CD4-positive, alpha-beta T cell (primary cell): ENCODE data around the gene ACOD1. TPM values are rescaled to one million over a fixed set of nuclear protein-coding genes. Genes with fewer than 3 reads are reported as not detected.

Experiments used
- ATAC-seq: fragments of 200-7000 bp; cut with Tn5 transposase; one replicate; pipeline ENCODE4 v1.10.0; 2022; ENCODE audit warnings: mild to moderate bottlenecking; ENCODE audit not compliant: poor library complexity
- CTCF ChIA-PET: fragments of 350-600 bp; sonication (Branson Sonifier 250); formaldehyde crosslinking; loops from one replicate; lab custom pipeline; 2021; ENCODE audit warnings: antibody characterized with exemption, inconsistent platforms; lab: Charles Lee
- POLR2A ChIA-PET: fragments of 350-600 bp; sonication (Branson Sonifier 250); formaldehyde crosslinking; loops from one replicate; lab custom pipeline; 2021; ENCODE audit warnings: antibody characterized with exemption, inconsistent platforms; lab: Charles Lee
- DNase-seq, 14 experiments: peaks; one replicate each; pipeline ENCODE4 v3.0.0-alpha.2; 2013 to 2020; ENCODE audit warnings: mixed read lengths in 2 of 14
- H3K27ac ChIP-seq, 2 donors: one replicate each; pipeline versions ENCODE4 v1.5.1 to v1.7.0; 2013; ENCODE audit warnings: low read length in 2 of 2, low read depth in 1 of 2, mild to moderate bottlenecking in 1 of 2
- H3K27me3 ChIP-seq, 2 experiments: 1 replicate in 1 of 2; 2 replicates in 1 of 2; pipeline versions ENCODE4 v1.6.1 to v1.7.0; 2013; ENCODE audit warnings: low read length in 2 of 2, control low read depth in 1 of 2, mild to moderate bottlenecking in 1 of 2, moderate library complexity in 1 of 2; ENCODE audit not compliant: insufficient read depth in 2 of 2, control insufficient read depth in 1 of 2
- H3K36me3 ChIP-seq: one replicate; pipeline ENCODE4 v1.6.1; 2013; ENCODE audit warnings: low read length, control low read depth; ENCODE audit not compliant: insufficient read depth
- H3K4me1 ChIP-seq: one replicate; pipeline ENCODE4 v1.6.1; 2013; ENCODE audit warnings: low read length, control low read depth; ENCODE audit not compliant: insufficient read depth
- H3K4me3 ChIP-seq: one replicate; pipeline ENCODE4 v1.5.1; 2013; ENCODE audit warnings: mild to moderate bottlenecking, low read length, moderate library complexity
- H3K9me3 ChIP-seq, 2 experiments: 1 replicate in 1 of 2; 2 replicates in 1 of 2; pipeline versions ENCODE4 v1.6.1 to v1.7.0; 2013; ENCODE audit warnings: low read length in 2 of 2, mild to moderate bottlenecking in 2 of 2, control low read depth in 1 of 2, moderate library complexity in 1 of 2; ENCODE audit not compliant: control insufficient read depth in 1 of 2, insufficient read depth in 1 of 2
- H3K27ac Mint-ChIP-seq: one replicate; pipeline ENCODE4 v1.8.0; 2020; ENCODE audit warnings: mixed read lengths
- H3K27me3 Mint-ChIP-seq: one replicate; pipeline ENCODE4 v1.8.0; 2021; ENCODE audit warnings: mixed read lengths
- H3K36me3 Mint-ChIP-seq: one replicate; pipeline ENCODE4 v1.8.0; 2021; ENCODE audit warnings: low read depth, mixed read lengths
- H3K4me1 Mint-ChIP-seq: one replicate; pipeline ENCODE4 v1.8.0; 2021; ENCODE audit warnings: low read depth, mixed read lengths
- H3K4me3 Mint-ChIP-seq: one replicate; pipeline ENCODE4 v1.8.0; 2020; ENCODE audit warnings: mild to moderate bottlenecking, mixed read lengths
- H3K9me3 Mint-ChIP-seq: one replicate; pipeline ENCODE4 v1.8.0; 2020; ENCODE audit warnings: mixed read lengths
- CTCF ChIP-seq: fragments of 200-600 bp; IDR thresholded peaks from one replicate; pipeline ENCODE4 v1.8.0; 2022; ENCODE audit warnings: antibody characterized with exemption, mild to moderate bottlenecking
- intact Hi-C, 2 experiments: fragments of 100-400 bp; cut with DNase I in 1 of 2; cut with micrococcal nuclease in 1 of 2; formaldehyde crosslinking; loops; one replicate each; pipeline versions ENCODE4 v1.15.1 to v1.9.0; 2023 to 2025; cut with DNase I, micrococcal nuclease
- total RNA-seq, 174 experiments: library from RNA in 2 of 174; stranded (reverse) in 2 of 174; gene quantifications; one replicate each; pipeline ENCODE4 v1.2.3 and lab custom pipeline; 2021 to 2026

ACOD1 gene
- total RNA-seq, 2 experiments from 2014 or later: not detected

- no peak overlapping the region for H3K27ac Mint-ChIP-seq
Observed at GRCh38 chr13:76927955-76928354, 20.4 kb upstream of the ACOD1 start.

GRCh38 chr13:76928456-76928855, 19.9 kb upstream of the ACOD1 start:
- DNase-seq: no peak
- no peaks in the 10 kb centered on the region for H3K36me3 ChIP-seq
- no peak for ATAC-seq
- H3K4me1 ChIP-seq: no peaks in the 10 kb centered on the region
- ChIA-PET CTCF (no interaction called here), POLR2A (no interaction called here)
- Mint-ChIP-seq H3K9me3 (no peaks in the 10 kb centered on the region), H3K27ac (no peak overlapping the region), H3K4me1 (no peaks in the 10 kb centered on the region), H3K36me3 (no peaks in the 10 kb centered on the region), H3K4me3 (no peak overlapping the region), H3K27me3 (no peaks in the 10 kb centered on the region)
- no peaks in the 10 kb centered on the region for H3K27me3 ChIP-seq
- no peak overlapping the region for H3K4me3 ChIP-seq
- no peak for TF ChIP-seq CTCF
- H3K27ac ChIP-seq: no peak overlapping the region
- intact Hi-C loops: no loop called here
- no peaks in the 10 kb centered on the region for H3K9me3 ChIP-seq

More at GRCh38 chr13:76927955-76928354, 20.4 kb upstream of the ACOD1 start:
- Mint-ChIP-seq H3K9me3 (no peaks in the 10 kb centered on the region), H3K27me3 (no peaks in the 10 kb centered on the region), H3K4me3 (no peak overlapping the region), H3K4me1 (no peaks in the 10 kb centered on the region), H3K36me3 (no peaks in the 10 kb centered on the region)
- no peak for ATAC-seq
- no peak for TF ChIP-seq CTCF
- Histone ChIP-seq H3K4me3 (no peak overlapping the region), H3K9me3 (no peaks in the 10 kb centered on the region), H3K4me1 (no peaks in the 10 kb centered on the region), H3K27me3 (no peaks in the 10 kb centered on the region), H3K27ac (no peak overlapping the region), H3K36me3 (no peaks in the 10 kb centered on the region)
- ChIA-PET CTCF (no interaction called here), POLR2A (no interaction called here)
- intact Hi-C loops: no loop called here
- DNase-seq: no peak

DNA sequence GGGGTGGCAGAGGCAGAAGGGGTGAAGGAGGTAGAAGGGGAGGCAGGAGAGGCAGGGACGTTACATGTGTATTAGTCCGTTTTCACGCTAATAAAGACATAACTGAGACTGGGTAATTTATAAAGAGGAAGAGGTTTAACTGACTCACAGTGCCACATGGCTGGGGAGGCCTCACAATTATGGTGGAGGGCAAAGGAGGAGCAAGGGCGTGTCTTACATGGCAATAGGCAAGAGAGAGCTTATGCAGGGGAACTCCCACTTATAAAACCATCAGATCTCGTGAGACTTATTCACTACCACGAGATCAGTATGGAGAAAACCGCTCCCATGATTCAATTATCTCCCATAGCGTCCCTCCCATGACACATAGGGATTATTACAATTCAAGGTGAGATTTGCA, 19.0 kb upstream of the ACOD1 start:
- Histone ChIP-seq H3K27me3 (no peaks in the 10 kb centered on the region), H3K36me3 (no peaks in the 10 kb centered on the region), H3K27ac (no peak overlapping the region), H3K4me1 (no peaks in the 10 kb centered on the region), H3K9me3 (no peaks in the 10 kb centered on the region), H3K4me3 (no peak overlapping the region)
- peak in 1 of 14 experiments; percentile 9 for DNase-seq
- ChIA-PET POLR2A (no interaction called here), CTCF (no interaction called here)
- Mint-ChIP-seq H3K9me3 (no peaks in the 10 kb centered on the region), H3K27ac (no peak overlapping the region), H3K36me3 (no peaks in the 10 kb centered on the region), H3K4me3 (no peak overlapping the region), H3K4me1 (no peaks in the 10 kb centered on the region), H3K27me3 (no peaks in the 10 kb centered on the region)
- ATAC-seq: no peak
- TF ChIP-seq CTCF: no peak
- intact Hi-C loops: no loop called here
